Measurements from ENCODE around the gene SND1.
"Not testable (repeated sequence)": the region's sequence is repeated elsewhere in the genome, so short reads cannot be mapped to it uniquely, and the experiment has no call there.

SND1 gene

GRCh38 chr7:127957886-127958285 is 305.9 kb downstream of the SND1 start:
- no peak for DNase-seq (ENCODE audit: low read depth, low spot score)

- no peak for DNase-seq (ENCODE audit: low read depth, low spot score)
Observed at GRCh38 chr7:127959770-127960169, 307.8 kb downstream of the SND1 start.

DNA sequence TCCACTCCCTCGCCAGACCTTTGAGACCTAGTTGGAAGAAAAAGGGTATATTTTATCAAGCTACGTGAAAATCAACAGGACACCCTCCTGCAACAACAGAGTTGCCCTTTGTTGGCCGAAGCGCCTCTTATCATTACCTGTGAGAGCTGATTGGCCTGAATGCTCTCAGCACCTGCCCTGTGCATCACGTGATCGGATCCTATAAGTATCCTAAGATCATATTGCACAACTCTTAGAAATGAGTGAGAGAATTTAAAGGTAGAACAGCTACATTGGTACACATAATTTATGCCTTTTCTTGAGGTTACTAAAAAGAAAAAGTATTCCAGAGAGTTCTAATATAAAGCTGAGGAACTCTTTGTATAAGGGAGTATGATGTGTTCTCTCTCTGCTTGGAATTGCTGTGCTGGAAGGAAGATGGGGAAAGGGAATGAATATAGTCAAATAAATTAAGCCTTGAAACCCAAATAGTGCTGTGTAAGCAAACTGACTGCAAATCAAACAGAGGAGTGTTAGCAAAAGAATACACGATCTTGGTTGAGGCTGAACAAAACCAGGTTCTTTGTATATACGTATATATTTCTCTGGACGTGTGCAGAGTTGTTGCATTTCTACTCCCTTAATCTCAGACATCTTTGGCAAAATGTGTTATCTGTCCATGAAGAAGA is 309.9 kb downstream of the SND1 start:
- DNase-seq (ENCODE audit: low read depth, low spot score): no peak

DNA sequence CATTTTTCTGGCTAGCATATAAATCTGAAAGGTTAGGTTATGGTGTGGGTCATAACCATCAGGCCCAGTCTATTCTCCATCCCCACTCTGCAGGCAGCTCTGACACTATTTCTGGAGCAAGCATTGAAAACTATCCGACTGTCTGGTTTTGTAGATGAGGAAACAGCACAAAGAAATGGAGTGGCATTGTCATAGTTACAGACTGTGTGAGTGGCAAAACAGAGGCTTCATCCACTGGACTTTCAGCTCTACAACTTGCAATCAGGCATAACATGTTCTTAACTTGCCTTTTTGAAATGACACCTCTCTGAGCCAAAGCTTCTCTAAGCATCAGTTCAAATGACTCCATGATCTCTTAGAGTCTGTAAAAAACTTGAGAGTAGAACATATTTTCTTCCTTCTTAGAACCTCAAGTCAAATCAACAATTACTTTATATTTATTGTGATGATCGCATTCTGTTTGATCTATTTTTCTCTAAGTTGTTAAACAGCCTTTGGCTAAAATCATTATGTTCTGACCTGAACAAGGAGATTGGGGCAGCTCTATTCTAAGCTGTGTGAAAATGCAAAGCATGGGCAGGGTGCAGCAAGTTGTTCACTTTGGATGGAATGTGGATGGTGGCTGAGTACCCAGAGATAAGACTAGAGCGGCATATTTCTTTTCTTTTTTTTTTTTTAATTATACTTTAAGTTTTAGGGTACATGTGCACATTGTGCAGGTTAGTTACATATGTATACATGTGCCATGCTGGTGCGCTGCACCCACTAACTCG is 310.8 kb downstream of the SND1 start:
- DNase-seq (ENCODE audit: low read depth, low spot score): no peak

DNA sequence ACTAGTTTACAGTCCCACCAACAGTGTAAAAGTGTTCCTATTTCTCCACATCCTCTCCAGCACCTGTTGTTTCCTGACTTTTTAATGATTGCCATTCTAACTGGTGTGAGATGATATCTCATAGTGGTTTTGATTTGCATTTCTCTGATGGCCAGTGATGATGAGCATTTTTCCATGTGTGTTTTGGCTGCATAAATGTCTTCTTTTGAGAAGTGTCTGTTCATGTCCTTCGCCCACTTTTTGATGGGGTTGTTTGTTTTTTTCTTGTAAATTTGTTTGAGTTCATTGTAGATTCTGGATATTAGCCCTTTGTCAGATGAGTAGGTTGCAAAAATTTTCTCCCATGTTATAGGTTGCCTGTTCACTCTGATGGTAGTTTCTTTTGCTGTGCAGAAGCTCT is 311.9 kb downstream of the SND1 start:
- not testable (repeated sequence) for DNase-seq (ENCODE audit: low read depth, low spot score)

DNA sequence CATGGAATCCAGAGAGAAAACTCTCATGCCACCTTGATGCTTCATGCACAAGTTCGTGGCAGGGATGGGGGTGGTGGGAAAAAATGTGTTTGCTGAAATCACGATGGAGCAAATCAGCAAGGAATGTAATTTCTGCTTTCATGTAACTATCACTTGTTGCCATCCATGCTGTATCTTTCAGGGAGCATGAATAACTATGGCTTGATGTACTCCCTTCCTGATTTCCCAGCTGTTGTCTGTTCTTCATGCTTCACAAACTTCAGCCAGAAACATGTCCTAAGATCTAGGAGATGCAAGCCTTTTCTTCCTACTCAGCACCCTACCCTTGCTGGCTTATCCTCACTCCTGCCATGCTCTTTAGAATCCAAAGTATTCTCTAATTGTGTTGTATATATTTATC is 315.3 kb downstream of the SND1 start:
- DNase-seq (ENCODE audit: low read depth, low spot score): no peak

- DNase-seq (ENCODE audit: low read depth, low spot score): no peak
Observed at GRCh38 chr7:127968547-127968946, 316.6 kb downstream of the SND1 start.

- no peak for DNase-seq (ENCODE audit: low read depth, low spot score)
Observed at GRCh38 chr7:127973832-127974231, 321.8 kb downstream of the SND1 start.

- DNase-seq (ENCODE audit: low read depth, low spot score): no peak
Observed at GRCh38 chr7:127974446-127975035, 322.5 kb downstream of the SND1 start.

DNA sequence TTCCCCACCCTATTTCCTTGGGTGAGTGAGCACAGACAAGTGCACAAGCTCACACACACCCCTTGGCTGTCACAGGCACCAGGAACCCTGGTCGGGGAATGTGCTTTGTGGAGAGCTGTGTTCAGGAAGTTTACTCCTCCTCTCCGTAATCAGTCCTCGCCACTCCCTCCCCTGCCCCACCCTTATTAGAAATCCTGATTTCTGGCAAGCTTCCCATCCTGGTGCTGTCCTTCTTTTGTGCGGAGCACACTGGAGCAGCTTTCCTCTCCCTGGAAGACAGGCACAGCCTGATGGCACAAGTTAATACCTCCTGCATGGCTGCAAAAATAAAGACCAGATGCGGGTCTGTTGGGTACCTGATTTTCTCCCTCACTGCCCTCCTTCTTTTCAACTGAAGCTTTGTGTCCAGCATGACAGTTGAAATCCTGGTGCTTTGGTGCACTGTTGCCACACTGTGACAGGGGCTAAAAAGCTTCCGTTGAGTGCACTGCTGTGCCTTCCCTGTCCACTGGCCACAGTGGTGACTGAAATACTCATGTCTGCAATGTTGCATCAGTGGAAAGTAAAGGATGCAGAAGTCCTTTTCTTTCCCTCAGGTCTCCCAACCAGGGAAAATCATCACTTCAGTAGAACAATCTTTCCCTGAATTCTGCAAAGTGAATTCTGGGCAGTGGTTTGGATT is 324.2 kb downstream of the SND1 start:
- no peak for DNase-seq (ENCODE audit: low read depth, low spot score)

GRCh38 chr7:127976738-127977120 is 324.7 kb downstream of the SND1 start:
- no peak for DNase-seq (ENCODE audit: low read depth, low spot score)

DNA sequence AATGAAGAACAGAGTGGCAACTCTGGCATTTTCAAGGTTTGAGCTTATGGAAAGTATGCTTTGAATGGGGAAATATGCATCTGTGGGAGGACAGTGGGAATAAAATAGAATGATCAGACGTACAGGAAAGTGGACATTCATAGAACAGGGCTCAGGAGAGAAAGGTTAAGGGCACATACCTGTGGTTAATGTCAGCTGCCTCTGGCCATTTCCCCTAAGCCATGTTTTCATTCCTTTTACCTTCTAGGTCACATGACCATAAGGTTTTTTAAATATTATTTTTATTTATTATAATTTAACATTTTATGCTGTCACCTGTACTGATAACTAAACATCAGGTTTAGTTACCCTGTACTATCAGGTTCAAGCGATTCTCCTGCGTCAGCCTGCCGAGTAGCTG is 326.4 kb downstream of the SND1 start:
- DNase-seq (ENCODE audit: low read depth, low spot score): no peak

DNA sequence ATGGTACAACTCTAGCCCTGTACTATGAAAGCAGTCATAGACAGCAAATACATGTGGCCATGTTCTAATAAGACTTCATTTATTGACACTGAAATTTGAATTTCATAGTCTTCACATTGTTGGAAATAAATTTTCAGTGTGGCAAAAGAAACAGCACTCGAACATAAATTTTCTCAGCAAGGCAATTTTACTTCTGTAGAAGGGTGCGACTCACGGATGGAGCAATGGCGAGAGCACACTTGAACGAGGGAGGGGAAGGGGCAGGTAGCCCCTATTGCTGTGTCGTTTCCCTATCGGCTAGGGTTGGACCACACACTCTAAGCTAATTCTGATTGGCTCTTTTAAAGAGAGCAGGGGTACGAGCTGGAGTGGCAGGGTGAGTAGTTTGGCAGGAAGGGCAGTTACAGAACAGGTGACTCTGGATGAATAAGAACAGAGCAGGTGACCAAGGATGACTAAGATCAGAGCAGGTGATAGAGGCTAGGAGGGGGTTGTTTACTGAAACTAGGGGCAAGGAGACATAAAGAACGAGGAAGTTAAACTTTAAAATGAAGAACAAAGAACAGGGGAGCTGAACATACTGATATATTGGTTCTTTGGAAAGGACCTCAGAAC is 327.2 kb downstream of the SND1 start:
- DNase-seq (ENCODE audit: low read depth, low spot score): no peak

DNA sequence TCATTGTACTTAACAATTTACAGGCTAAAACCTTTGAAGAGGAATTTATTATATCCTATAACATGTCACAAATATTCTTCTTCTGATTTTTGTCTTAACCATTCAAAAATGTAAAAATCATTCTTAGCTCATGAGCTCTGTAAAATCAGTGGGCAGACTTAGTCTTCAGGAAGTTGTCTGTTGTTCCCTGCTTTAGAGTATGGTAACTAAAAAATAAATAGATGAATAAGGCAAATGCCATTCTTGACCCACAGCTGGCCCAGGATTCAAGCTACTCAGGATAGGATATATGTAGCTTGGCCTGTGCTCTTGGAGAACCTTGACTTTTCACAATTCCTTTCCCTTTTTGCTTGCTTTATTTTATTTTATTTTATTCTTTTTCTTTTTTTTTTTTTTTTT is 327.7 kb downstream of the SND1 start:
- DNase-seq (ENCODE audit: low read depth, low spot score): no peak

DNA sequence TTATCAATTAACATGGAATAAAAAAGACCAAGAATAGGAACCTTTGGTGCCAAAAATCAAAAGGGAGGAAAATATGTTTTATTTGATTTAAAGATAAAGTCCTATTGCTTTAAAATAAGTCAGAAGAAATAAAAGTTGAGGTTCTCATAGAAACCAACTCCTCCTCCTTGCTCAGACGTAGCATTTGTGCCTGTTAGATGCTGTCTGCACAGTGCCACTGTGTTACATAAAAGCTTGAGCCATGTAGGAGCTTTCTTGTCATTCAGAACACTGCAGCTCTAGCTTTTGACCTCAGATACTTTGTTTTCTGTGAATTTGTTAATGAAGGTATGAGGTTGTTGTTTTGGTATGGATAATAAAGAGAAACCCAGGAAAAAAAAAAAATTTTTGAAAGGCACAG is 328.9 kb downstream of the SND1 start:
- no peak for DNase-seq (ENCODE audit: low read depth, low spot score)

- DNase-seq (ENCODE audit: low read depth, low spot score): no peak
Observed at GRCh38 chr7:127981965-127982364, 330.0 kb downstream of the SND1 start.

DNA sequence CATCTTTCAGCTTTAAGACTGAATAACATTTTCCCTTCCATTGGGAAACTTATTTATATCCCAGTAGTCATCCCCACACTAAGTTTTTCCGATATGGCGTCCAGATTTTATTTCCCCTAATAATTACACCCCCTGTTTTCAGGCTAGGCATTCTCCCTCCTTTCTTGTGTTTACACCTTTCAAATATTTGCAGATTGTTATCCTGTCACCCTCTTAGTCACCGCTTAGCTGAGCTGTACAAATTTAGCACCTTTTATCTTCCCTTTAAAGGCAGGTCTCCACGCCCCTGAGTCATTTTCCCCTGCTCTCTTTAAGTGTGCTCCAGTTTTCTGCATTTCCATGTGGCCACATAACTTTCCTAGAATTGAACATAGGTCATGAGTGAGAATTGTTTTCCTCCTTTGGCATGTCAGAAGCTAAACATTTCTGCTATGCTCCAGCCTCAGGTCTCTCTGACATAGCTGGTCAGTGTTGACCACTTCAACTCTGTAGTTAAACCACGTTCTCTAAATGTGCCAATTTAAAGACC is 331.9 kb downstream of the SND1 start:
- DNase-seq (ENCODE audit: low read depth, low spot score): no peak

- no peak for DNase-seq (ENCODE audit: low read depth, low spot score)
Observed at GRCh38 chr7:127986581-127987521, 334.9 kb downstream of the SND1 start.

DNA sequence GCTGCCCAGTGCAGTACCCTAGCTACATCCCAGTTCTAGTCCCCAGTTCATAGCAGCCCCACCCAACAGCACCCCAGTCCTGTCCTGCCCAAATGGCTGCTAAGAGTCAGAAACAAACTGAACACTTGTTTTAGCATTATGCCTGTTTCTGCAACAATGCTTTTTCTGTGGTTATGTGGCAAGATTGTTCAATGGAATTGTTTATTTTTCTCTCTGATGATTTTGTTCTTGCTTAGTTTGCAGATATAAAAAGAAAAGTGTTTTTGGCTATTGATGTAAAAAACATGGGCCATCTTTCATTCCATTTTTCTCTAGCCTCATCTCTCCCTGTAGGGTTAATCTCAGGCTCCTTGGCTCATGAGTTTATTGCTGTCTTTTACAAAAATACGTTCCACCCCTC is 336.8 kb downstream of the SND1 start:
- no peak for DNase-seq (ENCODE audit: low read depth, low spot score)

- DNase-seq (ENCODE audit: low read depth, low spot score): no peak
Observed at GRCh38 chr7:127993317-127993716, 341.3 kb downstream of the SND1 start.

- no peak for DNase-seq (ENCODE audit: low read depth, low spot score)
Observed at GRCh38 chr7:127993987-127994386, 342.0 kb downstream of the SND1 start.

All from activated naive CD8-positive, alpha-beta T cell treated with anti-CD3 and anti-CD28 coated beads, Interleukin-2, amount 50 U/mL, for 16 hours (primary cell).